Neural crest cell (in vitro differentiated cells): ENCODE results near the gene STK24. TPM values are rescaled to one million over a fixed set of nuclear protein-coding genes. Genes with fewer than 3 reads are reported as not detected.
"Not testable (repeated sequence)": the region's sequence is repeated elsewhere in the genome, so short reads cannot be mapped to it uniquely, and the experiment has no call there.

Source experiments
- DNase-seq: peaks from one replicate; pipeline ENCODE4 v3.0.0; 2021; ENCODE audit warnings: low read depth, mixed read lengths, low spot score
- H3K27ac Mint-ChIP-seq: one replicate; pipeline ENCODE4 v1.8.0; 2021; ENCODE audit warnings: mild to moderate bottlenecking, mixed read lengths; ENCODE audit not compliant: unreplicated experiment
- H3K27me3 Mint-ChIP-seq: 2 replicates; pipeline ENCODE4 v1.8.0; 2021; ENCODE audit warnings: low read depth, mild to moderate bottlenecking, mixed read lengths
- H3K36me3 Mint-ChIP-seq: 2 replicates; pipeline ENCODE4 v1.8.0; 2021; ENCODE audit warnings: low read depth, mild to moderate bottlenecking, mixed read lengths
- H3K4me1 Mint-ChIP-seq: 2 replicates; pipeline ENCODE4 v1.8.0; 2021; ENCODE audit warnings: mixed read lengths
- H3K4me3 Mint-ChIP-seq: one replicate; pipeline ENCODE4 v1.8.0; 2021; ENCODE audit warnings: mild to moderate bottlenecking, mixed read lengths
- H3K9me3 Mint-ChIP-seq: 2 replicates; pipeline ENCODE4 v1.8.0; 2021; ENCODE audit warnings: mixed read lengths
- CTCF ChIP-seq: fragments of 200-600 bp; sonication (generic); conservative IDR thresholded peaks from 2 replicates; pipeline ENCODE4 v1.5.0; 2021; ENCODE audit warnings: antibody characterized with exemption, mild to moderate bottlenecking
- total RNA-seq: library from RNA; stranded (reverse); gene quantifications from 2 replicates; pipeline ENCODE4 v1.2.1, GENCODE V29; 2021

The STK24 gene
- total RNA-seq, 1 donor from 2014 or later, result 114 TPM

- no peak for DNase-seq
- Mint-ChIP-seq H3K27me3 (no peaks in the 10 kb centered on the region), H3K9me3 (peaks cover 4% of the 10 kb centered on the region), H3K27ac (no peak overlapping the region), H3K36me3 (peaks cover 45% of the 10 kb centered on the region), H3K4me1 (peaks cover 4% of the 10 kb centered on the region), H3K4me3 (no peak overlapping the region)
- no peak for TF ChIP-seq CTCF
Observed at GRCh38 chr13:98419786-98420553, 156.9 kb downstream of the STK24 start.

GRCh38 chr13:98416408-98416807 is 160.5 kb downstream of the STK24 start:
- DNase-seq, result no peak
- H3K9me3 Mint-ChIP-seq, result peaks cover 4% of the 10 kb centered on the region
- no peaks in the 10 kb centered on the region for H3K27me3 Mint-ChIP-seq
- H3K4me3 Mint-ChIP-seq, result no peak overlapping the region
- peaks cover 9% of the 10 kb centered on the region for H3K4me1 Mint-ChIP-seq
- no peak overlapping the region for H3K27ac Mint-ChIP-seq
- TF ChIP-seq CTCF, result no peak
- peaks cover 33% of the 10 kb centered on the region for H3K36me3 Mint-ChIP-seq

- peaks cover 15% of the 10 kb centered on the region for H3K4me1 Mint-ChIP-seq
- H3K4me3 Mint-ChIP-seq, result no peak overlapping the region
- no peaks in the 10 kb centered on the region for H3K27me3 Mint-ChIP-seq
- H3K36me3 Mint-ChIP-seq, result peaks cover 27% of the 10 kb centered on the region
- H3K9me3 Mint-ChIP-seq, result peaks cover 4% of the 10 kb centered on the region
- TF ChIP-seq CTCF, result no peak
- H3K27ac Mint-ChIP-seq, result peak overlapping the region; percentile 54
- DNase-seq, result no peak
Observed at GRCh38 chr13:98415326-98416070, 161.4 kb downstream of the STK24 start.

GRCh38 chr13:98413796-98414195 is 163.1 kb downstream of the STK24 start:
- no peak for DNase-seq
- Mint-ChIP-seq H3K9me3 (peaks cover 4% of the 10 kb centered on the region), H3K4me3 (no peak overlapping the region), H3K27ac (no peak overlapping the region), H3K27me3 (no peaks in the 10 kb centered on the region), H3K36me3 (peaks cover 29% of the 10 kb centered on the region), H3K4me1 (peaks cover 16% of the 10 kb centered on the region)
- no peak for TF ChIP-seq CTCF

GRCh38 chr13:98413278-98413677 is 163.6 kb downstream of the STK24 start:
- H3K27me3 Mint-ChIP-seq, H3K9me3 Mint-ChIP-seq, H3K27ac Mint-ChIP-seq, H3K4me3 Mint-ChIP-seq, DNase-seq: not testable (repeated sequence)
- Mint-ChIP-seq H3K4me1 (peaks cover 19% of the 10 kb centered on the region), H3K36me3 (peaks cover 29% of the 10 kb centered on the region)
